Endometrial microvascular endothelial cells (primary cell): ENCODE results near the gene ZC3H12C. TPM values are rescaled to one million over a fixed set of nuclear protein-coding genes. Genes with fewer than 3 reads are reported as not detected.

Experiments
- total RNA-seq: library from RNA; depleted of rRNA; stranded (reverse); fragments of >200 nt; gene quantifications from one replicate; pipeline ENCODE4 v1.2.3, GENCODE V29; 2015; ENCODE audit errors: inconsistent ontology term

ZC3H12C gene
- total RNA-seq, 1 donor from 2014 or later, result 8.2 TPM

Other genes starting within 250 kb of the ZC3H12C start
- gene RDX, start 203.2 kb downstream of the ZC3H12C start, total RNA-seq, result 63.9 TPM